ENCODE data around the gene IKZF3. TPM values are rescaled to one million over a fixed set of nuclear protein-coding genes. Genes with fewer than 3 reads are reported as not detected.
A peak's percentile ranks its signal among the peaks of the same experiment; 100 is the strongest.
"Not testable (repeated sequence)": the region's sequence is repeated elsewhere in the genome, so short reads cannot be mapped to it uniquely, and the experiment has no call there.

IKZF3 gene
- total RNA-seq, 1 donor = 0.81 TPM

DNA sequence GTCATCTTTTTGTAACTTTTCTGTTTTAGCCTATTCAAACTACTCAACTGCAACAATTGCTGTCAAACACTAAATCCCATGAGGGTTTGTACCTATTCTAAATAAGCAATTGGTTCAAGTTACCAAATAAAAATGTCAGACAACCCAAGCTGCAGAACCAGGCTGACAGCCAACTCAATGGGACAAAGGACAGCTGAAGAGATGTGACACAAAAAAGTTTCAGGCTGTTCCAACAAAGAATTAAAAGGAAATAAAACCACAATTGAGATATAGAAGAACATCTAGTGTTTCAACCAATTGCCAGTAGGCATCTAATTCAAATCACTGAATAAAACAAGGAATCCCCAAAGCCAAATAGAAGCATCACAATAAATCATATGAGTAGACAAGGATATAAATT lies 77.1 kb downstream of the IKZF3 start:
- no peak for DNase-seq (ENCODE audit: low read depth in 2 of 3, low spot score in 2 of 3)

DNA sequence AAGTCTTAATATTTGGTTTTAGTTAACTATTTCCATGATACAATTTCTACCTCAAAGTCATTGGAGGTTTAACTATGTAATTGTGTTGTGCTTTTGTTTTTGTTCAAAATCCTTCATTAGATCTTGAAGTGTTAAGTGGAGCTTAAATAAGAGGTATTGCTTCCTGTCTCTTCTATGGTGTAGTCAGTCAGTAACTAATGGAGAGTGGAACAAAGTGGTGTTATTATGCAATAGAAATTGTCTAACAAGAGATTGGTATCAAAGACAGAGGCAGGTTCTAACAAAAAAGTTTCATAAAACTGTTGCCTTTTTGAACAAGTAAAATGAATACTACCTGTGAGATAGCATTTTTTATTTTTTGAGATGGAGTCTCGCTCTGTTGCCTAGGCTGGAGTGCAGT lies 81.1 kb downstream of the IKZF3 start:
- DNase-seq (ENCODE audit: low read depth in 2 of 3, low spot score in 2 of 3) = no peak

DNA sequence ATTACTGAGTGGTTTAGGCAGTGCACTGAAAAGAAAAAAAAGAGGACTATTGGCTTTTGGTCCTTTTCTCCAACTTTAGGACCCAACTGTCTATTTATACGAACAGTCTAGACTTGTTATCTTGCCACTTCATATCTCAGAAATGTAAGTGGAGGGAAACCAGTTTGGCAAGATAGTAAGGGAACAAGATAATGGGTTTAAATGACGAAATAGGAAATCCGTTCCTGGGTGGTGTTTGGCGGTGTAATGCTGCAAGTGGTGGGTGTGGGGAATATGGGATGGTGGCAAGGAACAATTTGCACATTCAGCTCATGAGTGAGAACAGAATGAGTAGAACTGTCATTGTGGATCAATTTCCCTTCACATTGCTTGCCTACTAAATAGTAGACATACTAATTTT lies 81.6 kb downstream of the IKZF3 start:
- peak in 1 of 3 donors; percentile 14 for DNase-seq (ENCODE audit: low read depth in 2 of 3, low spot score in 2 of 3)

DNA sequence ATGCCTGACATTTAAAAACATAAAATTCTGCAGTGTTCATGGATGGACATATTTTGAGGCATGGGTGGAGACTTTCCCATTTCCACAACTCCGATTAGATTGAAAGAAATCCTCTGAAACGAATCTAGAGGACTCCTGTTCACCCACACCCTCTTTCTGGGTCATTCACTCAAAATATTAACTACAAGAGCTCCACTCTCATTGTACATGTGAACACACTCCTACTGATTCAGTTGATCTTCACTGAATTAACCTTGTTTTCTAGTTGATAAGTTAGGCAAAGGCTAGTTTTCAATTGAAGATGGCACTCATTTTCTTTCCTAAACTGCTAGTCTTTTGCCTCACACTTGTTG lies 82.3 kb downstream of the IKZF3 start:
- no peak for DNase-seq (ENCODE audit: low read depth in 2 of 3, low spot score in 2 of 3)

DNA sequence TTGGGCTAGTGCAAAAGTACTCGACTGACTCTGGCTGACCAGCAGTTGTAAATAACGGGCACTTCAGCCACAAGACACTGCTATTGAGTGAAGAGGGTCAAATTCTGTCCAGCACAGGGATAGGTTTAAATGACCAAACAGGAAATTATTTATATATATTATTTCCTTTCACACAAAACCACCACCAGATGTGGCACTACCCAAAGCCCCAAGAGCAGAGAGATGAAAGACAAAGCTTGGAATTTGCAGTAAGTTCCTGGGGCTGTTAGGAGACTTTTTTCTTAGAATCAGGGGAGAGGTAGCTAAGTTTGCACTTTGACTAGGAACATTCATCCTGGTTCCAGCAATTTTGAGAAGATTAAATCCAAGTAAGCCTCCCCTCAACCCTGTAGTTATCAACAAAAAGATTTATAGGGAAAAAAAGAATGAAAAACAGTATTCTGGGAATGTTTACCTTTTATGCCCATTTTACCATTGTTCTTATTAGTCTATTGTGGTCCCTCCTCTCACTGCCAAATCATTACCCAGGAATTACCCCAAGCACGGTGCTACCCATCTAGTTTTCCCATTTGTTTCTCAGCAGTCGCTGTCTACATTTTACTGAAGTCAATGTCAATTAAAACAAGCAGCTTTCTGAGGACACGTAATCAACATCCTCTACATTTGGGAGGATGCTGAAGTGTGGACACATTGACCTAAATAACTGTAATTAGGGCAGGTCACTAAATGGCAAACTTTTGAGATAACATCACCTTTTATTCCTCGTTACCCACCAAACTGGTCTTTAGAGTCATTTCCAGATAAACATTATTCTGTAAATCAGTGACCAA lies 82.9 kb downstream of the IKZF3 start:
- peak in 1 of 3 donors; percentile 36 for DNase-seq (ENCODE audit: low read depth in 2 of 3, low spot score in 2 of 3)

DNA sequence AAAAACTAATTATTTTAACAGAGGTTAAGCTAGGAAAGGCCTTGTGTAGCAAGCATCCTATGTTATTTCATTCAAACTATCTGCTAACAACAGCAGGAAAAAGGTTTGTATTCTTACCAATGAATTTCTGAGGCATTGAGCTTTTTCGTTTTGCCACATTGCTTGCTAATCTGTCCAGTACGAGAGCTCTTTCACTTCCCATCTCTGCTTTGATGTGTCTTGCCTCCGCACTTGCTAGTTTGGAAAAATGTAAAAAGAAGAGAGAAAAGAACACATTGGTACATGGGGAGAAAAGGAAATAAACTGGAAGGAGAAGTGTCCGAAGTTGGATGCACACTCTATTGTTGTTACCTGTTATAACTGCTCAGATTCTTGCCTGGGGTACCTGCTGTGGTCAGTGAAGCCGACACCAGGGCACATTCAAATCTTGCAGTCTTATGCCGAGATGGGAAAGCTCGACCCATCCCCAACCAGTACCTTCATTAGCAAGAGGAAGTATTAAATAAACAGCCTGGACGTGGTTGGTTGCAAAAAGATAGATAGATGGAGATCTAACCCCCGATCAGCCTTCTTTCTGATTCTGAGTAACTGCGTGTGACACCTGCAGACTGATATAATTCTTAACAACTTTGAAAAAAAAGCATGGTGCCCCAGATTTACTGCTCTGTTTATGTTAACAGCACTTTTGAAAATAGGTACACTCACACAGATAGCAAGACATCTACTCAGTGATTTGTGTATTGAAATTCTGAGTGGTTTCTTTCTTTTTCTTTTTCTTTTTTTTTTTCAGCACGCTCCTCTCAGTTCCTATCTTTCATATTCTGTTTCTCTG lies 86.4 kb downstream of the IKZF3 start:
- DNase-seq (ENCODE audit: low read depth in 2 of 3, low spot score in 2 of 3) = no peak

DNA sequence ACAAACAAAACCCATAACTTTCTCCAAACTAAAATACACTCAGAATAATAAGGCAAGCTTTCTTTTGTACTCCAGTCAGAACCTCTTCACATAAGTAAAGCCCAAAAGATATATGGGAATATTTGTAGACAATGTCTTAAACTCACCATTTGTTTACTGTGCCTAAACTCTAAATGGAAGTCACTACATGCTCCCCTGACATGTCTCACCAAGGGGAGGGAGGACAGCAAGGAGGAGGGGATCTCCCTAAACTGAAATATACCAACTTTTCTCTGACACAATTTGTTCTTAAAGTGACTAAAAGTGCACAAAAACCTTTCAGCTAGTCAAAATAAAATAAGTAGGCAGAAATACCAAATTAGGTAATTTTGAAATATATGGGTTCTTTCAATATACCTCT lies 87.9 kb downstream of the IKZF3 start:
- DNase-seq (ENCODE audit: low read depth in 2 of 3, low spot score in 2 of 3) = no peak

DNA sequence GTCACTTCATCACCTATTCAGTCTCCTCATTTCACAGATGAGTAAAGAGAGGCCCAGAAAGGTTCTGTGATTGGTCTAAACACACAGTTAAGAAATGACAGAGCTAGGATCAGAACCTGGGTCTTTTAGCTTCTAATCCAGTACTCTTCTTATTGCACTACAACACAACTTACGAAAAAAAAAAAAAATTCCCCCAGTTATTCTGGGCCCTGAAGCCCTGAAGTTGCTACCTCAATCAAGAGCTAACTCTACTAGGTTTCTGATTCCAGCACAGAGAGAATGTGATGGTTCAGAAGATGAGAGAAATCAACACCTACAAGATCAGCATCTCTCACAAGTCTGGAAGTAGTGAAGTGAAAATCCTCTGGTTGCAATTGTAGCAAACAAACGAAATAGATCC lies 89.1 kb downstream of the IKZF3 start:
- DNase-seq (ENCODE audit: low read depth in 2 of 3, low spot score in 2 of 3) = no peak

DNA sequence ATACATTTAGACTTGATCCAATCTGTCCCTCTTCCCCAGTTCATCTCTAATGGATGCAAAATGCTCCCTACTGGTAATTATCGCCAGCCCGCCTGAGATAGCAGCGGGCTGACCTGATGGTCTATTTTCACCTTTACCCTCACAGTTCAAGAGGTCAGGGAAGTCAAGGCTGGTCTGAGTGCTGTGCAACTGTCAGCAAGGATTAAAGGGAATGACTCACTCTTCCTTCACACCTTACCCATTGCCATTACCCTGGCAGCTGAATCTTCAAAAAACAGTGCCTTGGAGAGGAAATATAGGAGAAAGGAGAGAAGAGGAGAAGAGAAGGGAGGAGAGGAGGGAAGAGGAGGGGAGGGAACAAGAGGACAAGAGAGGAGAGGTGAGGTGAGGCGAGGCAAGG lies 90.1 kb downstream of the IKZF3 start:
- no peak for DNase-seq (ENCODE audit: low read depth in 2 of 3, low spot score in 2 of 3)

DNA sequence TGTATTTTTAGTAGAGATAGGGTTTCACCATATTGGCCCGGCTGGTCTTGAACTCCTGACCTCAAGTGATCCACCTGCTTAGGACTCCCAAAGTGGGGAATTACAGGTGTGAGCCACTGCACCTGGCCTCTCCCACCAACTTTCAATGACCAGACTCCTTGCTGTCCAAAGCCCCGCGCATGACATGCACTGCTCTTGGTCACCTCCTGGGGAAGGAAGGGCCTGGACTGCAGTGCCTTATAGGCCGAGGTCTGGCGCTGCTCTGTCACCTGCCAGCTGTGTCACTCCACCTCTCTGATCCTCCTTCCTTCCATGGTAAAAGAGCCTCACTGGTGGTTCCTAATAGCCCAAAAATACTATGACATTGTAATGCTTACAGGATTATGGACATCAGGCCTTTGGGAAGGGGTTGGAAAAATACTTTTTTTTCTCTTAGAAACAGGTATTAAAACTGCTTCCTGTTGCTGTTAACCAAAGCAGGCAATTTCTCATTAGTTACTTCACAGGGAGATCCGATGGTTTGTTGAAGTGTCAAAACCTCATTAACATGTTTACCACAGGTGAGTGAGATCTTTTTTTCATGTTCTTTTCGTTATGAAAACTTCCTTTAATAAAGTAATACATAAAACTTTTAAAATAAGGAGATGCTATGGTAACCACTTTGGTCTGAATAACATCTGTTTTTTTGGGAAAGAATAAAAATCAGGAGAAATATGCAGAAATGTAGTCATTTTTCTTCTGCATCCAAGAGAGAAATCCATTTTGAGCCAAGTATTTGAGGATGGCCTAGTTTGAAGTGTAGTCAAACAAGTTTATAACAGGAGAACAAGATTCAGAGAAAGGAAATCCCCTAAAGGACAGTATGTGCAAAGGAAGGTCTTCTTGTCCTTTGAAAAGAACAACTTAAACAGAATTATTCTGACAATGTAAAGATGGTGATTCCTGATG lies 90.9 kb downstream of the IKZF3 start:
- DNase-seq (ENCODE audit: low read depth in 2 of 3, low spot score in 2 of 3) = no peak

DNA sequence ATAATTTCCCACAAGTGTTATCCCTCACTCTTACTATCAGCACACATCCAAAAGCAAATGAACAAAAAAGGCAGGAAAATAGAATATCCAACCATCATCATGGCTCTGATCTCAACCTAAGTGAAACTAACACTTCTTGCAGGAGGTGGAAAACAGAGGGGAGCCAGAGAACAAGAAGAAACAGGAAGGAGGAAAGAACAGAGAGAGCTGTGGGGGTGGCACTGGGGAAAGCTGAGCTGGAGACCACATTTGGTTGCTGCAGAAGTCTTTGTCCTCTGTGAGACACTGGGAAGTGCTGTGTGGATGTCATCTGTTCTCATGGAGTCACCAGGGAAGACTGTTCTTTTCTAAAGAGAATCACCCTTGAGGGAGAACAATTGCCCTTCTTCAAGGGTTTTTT lies 91.7 kb downstream of the IKZF3 start:
- DNase-seq (ENCODE audit: low read depth in 2 of 3, low spot score in 2 of 3) = no peak

DNA sequence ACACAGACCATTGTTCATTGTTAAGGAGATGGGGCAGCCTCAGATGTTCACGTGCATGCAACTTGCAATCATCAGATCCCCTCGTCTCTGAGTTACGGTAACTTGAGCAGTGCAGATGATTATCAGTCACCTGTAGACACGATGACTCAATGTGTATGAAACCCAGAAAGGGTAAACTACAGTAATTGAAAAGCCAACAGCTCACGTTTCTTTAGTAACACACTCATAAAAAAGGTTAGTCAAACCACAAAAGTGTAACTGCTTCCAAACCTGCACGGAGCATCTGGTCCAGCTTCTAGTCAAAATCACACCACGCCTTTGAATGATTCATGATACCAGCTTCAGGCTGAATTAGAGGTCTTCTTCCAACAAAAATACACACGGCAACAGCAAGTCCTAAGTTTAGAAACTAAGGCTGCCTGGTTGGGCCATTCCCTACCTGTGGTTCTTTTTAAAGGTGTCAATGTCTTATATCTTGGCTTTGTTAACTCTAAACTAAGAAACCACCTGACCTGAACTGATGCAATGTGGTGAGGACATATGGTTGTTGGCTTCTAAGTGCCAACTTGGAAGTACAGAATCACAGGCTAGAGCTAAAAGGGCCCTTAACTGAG lies 94.0 kb downstream of the IKZF3 start:
- DNase-seq (ENCODE audit: low read depth in 2 of 3, low spot score in 2 of 3) = no peak

DNA sequence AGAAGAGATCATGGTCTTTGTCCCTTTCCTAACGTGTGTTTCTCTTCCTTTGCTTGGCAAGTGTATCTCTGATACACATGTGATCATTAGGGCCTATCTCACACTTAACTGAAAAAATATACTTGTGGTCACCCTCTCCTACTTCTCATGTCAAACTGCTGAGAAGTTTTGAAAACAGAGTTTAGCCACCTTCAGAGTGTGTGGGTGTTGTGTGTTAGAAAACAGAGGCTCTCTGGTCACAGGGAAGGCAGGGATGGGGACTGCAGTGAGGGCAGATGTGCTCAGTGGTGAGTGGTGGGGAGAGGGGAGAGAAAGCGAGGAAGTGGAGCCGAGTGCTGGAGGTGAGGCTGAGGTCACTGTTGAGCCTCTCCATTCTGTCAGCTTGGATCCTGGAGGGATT lies 97.0 kb downstream of the IKZF3 start:
- no peak for DNase-seq (ENCODE audit: low read depth in 2 of 3, low spot score in 2 of 3)

DNA sequence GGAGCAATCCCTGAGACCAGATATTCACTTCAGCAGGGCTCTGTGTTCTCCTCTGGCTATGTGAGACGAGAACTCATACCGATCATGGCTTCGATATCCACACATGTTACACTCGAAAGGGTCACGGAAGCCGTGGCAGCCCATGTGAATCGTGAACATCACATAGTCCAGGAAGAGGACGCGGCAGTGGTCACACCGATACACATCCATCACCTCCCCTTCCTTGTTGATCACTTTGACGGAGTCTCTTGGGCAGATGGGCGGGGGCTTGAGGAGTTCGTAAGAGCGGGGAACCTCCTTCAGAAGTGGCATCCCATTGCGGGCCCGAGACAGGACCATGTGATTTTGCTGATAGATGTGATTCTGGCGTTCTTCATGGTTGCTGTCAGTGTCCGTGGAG lies 98.3 kb downstream of the IKZF3 start:
- DNase-seq (ENCODE audit: low read depth in 2 of 3, low spot score in 2 of 3) = no peak

DNA sequence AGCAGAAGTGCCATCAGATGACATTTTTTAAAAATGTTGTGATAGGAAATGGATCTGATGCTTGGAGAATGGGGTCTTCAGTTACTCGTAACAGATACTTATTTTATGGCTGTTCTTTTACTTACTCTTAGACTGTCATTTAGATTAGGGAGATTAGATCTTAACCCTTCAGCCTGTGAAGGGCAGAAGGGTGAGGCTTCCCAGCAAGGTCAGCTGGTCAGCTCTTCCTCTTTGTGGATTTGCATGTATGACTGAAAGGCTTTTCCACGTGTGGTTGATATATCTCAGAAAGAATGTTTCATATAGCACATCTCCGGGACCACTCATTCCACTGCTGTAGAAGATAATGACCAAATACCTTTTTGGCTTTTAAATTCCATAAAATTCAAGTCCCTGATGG lies 98.9 kb downstream of the IKZF3 start:
- DNase-seq (ENCODE audit: low read depth in 2 of 3, low spot score in 2 of 3) = no peak

DNA sequence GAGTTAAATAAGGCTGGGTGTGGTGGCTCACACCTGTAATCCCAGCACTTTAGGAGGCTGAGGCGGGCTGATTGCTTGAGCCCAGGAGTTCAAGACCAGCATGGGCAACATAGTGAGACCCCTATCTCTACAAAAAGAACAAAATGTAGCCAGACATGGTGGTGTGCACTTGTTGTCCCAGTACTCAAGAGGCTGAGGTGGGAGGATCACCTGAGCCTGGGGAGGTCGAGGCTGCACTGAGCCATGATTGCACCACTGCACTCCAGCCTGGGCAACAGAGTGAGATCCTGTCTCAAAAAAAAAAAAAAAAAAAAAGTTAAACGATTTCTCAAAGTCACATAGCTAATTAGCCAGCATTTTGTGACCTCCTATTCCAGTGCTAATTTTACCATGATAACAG lies 99.9 kb downstream of the IKZF3 start:
- not testable (repeated sequence) for DNase-seq (ENCODE audit: low read depth in 2 of 3, low spot score in 2 of 3)

DNA sequence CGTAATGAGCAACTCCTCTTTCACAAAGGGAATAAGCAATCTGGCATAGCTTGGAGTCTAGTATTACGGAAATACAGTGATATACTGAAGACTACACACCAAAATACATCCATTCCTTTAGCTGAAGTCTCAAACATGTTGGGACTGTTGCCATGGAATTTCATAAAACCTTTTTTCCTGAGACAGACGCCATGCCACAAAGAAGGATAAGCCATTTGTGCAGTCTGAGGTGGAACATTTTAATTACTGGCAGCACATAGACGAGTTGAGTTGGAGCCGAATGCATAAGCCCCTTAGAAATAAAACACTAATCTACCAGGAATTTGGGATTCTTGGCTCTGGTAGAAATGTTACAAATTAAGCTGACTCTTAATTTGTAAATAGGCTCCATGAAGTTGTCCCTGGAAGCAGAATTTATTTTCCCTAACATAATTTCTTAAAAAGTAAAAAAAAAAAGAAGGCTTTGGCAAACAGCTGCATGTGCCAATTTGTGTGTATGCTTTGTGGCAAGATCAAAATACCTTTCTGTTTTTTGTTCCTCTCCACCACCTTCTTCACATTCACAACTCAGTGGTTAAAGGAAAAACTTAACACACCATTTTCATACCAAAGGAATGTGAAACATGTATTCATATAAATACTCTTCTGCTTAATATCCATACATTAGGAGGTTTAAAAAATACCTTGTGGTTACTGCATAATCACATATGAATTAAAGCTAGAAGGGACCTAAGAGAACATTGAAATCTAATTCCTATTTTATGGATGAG lies 100.9 kb downstream of the IKZF3 start:
- DNase-seq (ENCODE audit: low read depth in 2 of 3, low spot score in 2 of 3) = no peak

DNA sequence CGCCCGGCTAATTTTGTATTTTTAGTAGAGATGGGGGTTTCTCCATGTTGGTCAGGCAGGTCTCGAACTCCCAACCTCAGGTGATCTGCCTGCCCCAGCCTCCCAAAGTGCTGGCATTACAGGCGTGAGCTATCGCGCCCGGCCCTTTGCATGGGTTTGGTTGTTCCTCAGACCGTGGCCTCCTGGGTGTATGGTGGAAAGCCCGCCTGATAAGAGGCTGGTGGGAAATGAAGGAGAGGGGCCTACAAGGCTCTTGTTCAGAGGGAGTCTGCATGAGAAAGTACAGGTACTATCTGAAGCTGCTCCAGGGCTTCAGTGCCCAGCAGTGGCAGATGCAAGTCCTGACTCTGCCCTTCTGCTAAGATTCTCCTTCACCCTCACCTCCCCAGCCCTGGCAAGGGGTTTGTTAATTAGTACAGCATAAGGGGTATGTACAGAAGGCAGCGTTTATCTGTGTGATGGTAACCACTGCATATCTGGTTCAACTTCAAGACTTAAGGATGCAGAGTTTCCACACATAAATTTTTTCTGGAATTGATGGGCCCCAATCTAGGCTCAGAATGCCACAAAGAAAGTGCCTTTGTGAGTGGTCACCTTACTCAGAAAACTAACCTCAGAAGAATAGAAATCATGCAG lies 102.1 kb downstream of the IKZF3 start:
- no peak for DNase-seq (ENCODE audit: low read depth in 2 of 3, low spot score in 2 of 3)

DNA sequence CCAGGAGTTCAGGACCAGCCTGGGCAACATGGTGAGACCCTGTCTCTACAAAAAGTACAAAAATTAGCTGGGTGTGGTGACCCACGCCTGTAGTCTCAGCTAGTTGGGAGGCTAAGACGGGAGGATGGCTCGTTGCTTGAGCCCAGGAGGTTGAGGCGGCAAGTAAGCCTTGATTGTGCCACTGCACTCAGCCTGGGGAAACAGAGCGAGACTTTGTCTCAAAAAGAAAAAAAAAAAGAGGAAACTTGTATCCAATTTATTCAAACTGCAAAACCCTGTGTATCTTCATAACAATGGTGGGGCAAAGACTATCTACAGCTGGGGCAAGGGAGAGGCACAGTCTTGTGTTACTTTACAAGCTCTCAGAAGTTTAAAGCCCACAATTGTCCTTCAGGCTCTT lies 104.9 kb downstream of the IKZF3 start:
- DNase-seq (ENCODE audit: low read depth in 2 of 3, low spot score in 2 of 3) = no peak
